Kidney epithelial cell (primary cell): ENCODE data around the gene MCM10. TPM values are rescaled to one million over a fixed set of nuclear protein-coding genes. Genes with fewer than 3 reads are reported as not detected.

Experiments used
- DNase-seq: peaks from one replicate; pipeline ENCODE4 v3.0.0-alpha.2; 2010; ENCODE audit warnings: low read depth
- H3K27me3 ChIP-seq: 2 replicates; pipeline ENCODE4 v1.6.0; 2011; ENCODE audit warnings: low read length; ENCODE audit not compliant: control insufficient read depth, insufficient read depth
- H3K36me3 ChIP-seq: 2 replicates; pipeline ENCODE4 v1.5.1; 2011; ENCODE audit warnings: low read length; ENCODE audit not compliant: control insufficient read depth, insufficient read depth
- H3K4me3 ChIP-seq: 2 replicates; pipeline ENCODE4 v1.5.1; 2011; ENCODE audit warnings: low read depth, mild to moderate bottlenecking, control low read depth, low read length
- total RNA-seq: library from RNA; depleted of rRNA; stranded (reverse); fragments of >200 nt; gene quantifications from 2 replicates; pipeline ENCODE4 v1.2.3, GENCODE V29; 2015
- TF ChIP-seq, protein P1 (sequence below): IDR thresholded peaks from 2 replicates; pipeline ENCODE4 v1.5.1; 2011; ENCODE audit warnings: mild to moderate bottlenecking, moderate library complexity, low read length, control low read depth, inconsistent platforms; ENCODE audit not compliant: insufficient read depth, poor library complexity, severe bottlenecking

Gene MCM10
- total RNA-seq, 1 donor from 2014 or later, result 2.4 TPM

DNA sequence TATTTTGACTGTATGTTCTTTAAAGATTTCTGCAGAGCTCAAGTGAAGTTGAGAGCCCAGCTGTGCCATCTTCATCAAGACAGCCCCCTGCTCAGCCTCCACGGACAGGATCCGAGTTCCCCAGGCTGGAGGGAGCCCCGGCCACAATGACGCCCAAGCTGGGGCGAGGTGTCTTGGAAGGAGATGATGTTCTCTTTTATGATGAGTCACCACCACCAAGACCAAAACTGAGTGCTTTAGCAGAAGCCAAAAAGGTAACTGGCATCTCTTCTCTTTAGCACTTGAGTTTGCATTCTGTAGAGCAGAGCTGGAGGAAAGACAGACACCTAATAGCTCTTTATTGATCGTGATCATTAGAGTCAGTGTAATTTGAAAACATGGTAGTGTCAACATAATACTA is 33.7 kb downstream of the MCM10 start:
- TF ChIP-seq, protein P1, sequence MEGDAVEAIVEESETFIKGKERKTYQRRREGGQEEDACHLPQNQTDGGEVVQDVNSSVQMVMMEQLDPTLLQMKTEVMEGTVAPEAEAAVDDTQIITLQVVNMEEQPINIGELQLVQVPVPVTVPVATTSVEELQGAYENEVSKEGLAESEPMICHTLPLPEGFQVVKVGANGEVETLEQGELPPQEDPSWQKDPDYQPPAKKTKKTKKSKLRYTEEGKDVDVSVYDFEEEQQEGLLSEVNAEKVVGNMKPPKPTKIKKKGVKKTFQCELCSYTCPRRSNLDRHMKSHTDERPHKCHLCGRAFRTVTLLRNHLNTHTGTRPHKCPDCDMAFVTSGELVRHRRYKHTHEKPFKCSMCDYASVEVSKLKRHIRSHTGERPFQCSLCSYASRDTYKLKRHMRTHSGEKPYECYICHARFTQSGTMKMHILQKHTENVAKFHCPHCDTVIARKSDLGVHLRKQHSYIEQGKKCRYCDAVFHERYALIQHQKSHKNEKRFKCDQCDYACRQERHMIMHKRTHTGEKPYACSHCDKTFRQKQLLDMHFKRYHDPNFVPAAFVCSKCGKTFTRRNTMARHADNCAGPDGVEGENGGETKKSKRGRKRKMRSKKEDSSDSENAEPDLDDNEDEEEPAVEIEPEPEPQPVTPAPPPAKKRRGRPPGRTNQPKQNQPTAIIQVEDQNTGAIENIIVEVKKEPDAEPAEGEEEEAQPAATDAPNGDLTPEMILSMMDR, result no peak
- H3K36me3 ChIP-seq, result no peaks in the 10 kb centered on the region
- no peaks in the 10 kb centered on the region for H3K27me3 ChIP-seq
- no peak for DNase-seq
- H3K4me3 ChIP-seq, result no peak overlapping the region

DNA sequence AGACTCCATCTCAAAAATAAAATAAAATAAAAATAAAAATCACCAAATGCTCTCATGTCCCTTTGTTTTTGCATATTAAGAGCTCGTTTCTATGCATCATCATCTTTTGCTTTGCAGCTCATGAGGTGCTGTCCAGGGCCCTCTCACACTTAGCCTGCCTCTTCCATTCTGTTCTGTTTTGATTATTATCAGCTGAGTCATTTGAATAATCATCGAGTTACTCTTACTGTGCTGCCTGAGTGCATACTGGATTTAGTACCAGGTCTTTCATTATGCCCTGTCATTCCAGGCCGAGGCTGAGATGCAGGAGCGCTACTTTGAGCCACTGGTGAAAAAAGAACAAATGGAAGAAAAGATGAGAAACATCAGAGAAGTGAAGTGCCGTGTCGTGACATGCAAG is 39.8 kb downstream of the MCM10 start:
- no peaks in the 10 kb centered on the region for H3K36me3 ChIP-seq
- H3K4me3 ChIP-seq, result no peak overlapping the region
- TF ChIP-seq, protein P1, result no peak
- H3K27me3 ChIP-seq, result no peaks in the 10 kb centered on the region
- no peak for DNase-seq

DNA sequence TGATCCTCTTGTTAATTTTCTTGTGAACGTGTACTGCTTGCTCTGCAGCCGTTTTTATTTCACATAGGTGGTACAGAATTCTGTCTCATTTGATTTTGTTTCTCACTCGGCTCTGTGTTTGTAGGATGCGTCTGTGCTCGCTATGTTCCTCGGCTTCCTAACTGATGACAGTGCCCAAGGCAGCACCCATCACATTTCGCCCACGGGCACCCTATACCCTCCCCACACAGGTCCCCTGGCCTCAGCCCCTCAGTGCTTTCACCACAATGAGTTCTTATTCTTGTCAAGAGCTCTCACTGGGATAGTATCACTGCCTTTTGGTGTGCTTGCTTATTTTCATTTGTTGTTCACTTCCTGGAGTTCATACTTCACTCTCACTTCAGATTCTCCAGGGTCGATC is 44.7 kb downstream of the MCM10 start:
- no peaks in the 10 kb centered on the region for H3K36me3 ChIP-seq
- no peaks in the 10 kb centered on the region for H3K27me3 ChIP-seq
- TF ChIP-seq, protein P1, result no peak
- no peak overlapping the region for H3K4me3 ChIP-seq
- DNase-seq, result no peak

DNA sequence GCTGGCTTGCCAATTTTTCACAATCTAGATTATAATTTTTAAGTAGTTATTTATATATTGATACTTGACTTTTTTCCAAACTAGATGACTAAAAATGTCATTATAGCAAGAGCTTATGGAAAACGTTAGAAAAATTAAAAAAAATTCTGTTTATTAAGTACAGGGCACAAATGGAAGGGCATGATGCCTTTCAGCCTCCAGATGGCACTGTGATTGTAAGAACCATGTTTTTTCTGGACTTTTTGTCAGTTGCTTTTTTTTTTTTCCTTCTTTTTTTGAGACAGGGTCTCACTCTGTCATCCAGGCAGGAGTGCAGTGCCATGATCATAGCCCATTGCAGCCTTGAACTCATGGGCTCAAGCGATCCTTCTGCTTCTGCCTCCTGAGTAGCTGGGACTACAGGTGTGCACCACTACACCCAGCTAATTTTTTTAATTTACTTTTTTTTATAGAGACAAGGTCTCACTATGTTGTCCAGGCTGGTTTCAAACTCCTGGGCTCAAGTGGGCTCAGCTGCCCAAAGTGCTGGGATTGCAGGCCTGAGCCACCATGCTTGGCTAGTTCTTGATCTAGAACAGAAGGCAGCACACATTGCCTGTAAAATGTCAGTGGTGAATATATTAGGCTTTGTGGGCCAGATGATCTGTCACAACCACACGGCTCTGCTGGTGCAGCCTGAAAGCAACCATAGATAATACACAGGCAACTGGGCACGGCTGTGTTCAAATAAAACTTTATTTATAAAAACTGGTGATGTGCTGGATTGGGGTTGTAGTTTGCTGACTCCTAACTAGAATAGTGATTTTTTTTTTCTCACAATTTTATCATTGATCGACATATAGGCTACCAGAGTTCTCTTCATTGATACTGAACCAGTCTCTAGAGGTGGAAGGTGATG is 45.4 kb downstream of the MCM10 start:
- Histone ChIP-seq H3K36me3 (no peaks in the 10 kb centered on the region), H3K4me3 (no peak overlapping the region), H3K27me3 (no peaks in the 10 kb centered on the region)
- TF ChIP-seq, protein P1, result peak; percentile 53
- DNase-seq, result no peak

DNA sequence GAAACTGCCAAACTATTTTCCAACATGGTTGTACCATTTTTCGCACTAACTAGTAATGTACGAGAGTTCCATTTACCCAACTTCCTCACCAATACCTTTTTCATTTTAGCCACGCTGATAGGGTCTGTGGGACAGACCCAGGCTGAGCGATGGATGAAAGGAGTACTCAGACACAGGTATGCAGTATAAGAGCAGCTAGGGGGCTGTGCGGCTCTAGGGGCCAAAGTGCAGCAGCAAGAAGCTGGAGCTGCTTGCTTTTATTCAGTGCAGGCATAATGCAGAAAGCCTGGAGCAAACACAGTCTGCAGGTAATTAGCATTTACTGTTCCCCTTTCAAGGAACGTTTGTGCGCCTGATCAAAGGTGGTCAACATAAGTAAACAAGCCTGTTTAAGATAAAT is 51.8 kb downstream of the MCM10 start:
- H3K4me3 ChIP-seq, result no peak overlapping the region
- DNase-seq, result no peak
- TF ChIP-seq, protein P1, result no peak
- H3K27me3 ChIP-seq, result no peaks in the 10 kb centered on the region
- no peaks in the 10 kb centered on the region for H3K36me3 ChIP-seq

DNA sequence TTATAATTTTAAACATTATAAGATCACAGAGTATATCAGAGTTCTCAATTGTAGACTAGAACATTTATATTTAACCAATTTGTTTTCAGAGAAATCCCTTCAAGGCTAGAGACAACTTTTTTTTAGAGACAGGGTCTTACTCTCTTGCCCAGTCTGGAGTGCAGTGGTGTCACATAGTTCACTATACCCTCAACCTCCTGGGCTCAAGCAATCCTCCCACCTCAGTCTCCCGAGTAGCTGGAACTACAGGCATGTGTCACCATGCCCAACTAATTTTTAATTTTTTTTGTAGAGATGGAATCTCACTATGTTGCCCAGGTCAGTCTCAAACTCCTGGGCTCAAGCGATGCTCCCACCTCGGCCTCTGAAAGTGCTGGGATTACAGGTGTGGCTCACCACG is 57.5 kb downstream of the MCM10 start:
- TF ChIP-seq, protein P1, result no peak
- H3K4me3 ChIP-seq, result no peak overlapping the region
- H3K27me3 ChIP-seq, result no peaks in the 10 kb centered on the region
- no peaks in the 10 kb centered on the region for H3K36me3 ChIP-seq
- no peak for DNase-seq
